Neural progenitor cell (in vitro differentiated cells): ENCODE data around the gene FAM193B. TPM values are rescaled to one million over a fixed set of nuclear protein-coding genes. Genes with fewer than 3 reads are reported as not detected.

Source experiments
- DNase-seq: peaks from one replicate; pipeline ENCODE4 v3.0.0-alpha.2; 2016; ENCODE audit warnings: low spot score
- H2AFZ ChIP-seq: fragments of 200-600 bp; sonication (generic); replicated peaks from 2 replicates; pipeline ENCODE4 v1.6.1; 2016; ENCODE audit warnings: antibody characterized with exemption
- H3F3A ChIP-seq: fragments of 200-600 bp; sonication (generic); 2 replicates; pipeline ENCODE4 v1.6.1; 2016; ENCODE audit warnings: antibody characterized with exemption, low read depth
- H3K27ac ChIP-seq: fragments of 200-600 bp; sonication (generic); 2 replicates; pipeline ENCODE4 v1.5.1; 2016; ENCODE audit warnings: mild to moderate bottlenecking
- H3K27me3 ChIP-seq: fragments of 200-600 bp; sonication (generic); 2 replicates; pipeline ENCODE4 v1.6.1; 2016; ENCODE audit warnings: mild to moderate bottlenecking, moderate library complexity
- H3K36me3 ChIP-seq: fragments of 200-600 bp; sonication (generic); 2 replicates; pipeline ENCODE4 v1.5.1; 2016
- H3K4me1 ChIP-seq: fragments of 200-600 bp; sonication (generic); 2 replicates; pipeline ENCODE4 v1.6.1; 2016; ENCODE audit warnings: mixed run types
- H3K4me2 ChIP-seq: fragments of 200-600 bp; sonication (generic); 2 replicates; pipeline ENCODE4 v1.6.1; 2016
- H3K4me3 ChIP-seq: fragments of 200-600 bp; sonication (generic); 2 replicates; pipeline ENCODE4 v1.5.1; 2016
- H3K79me2 ChIP-seq: fragments of 200-600 bp; sonication (generic); 2 replicates; pipeline ENCODE4 v1.6.1; 2016; ENCODE audit warnings: low read depth
- H3K9ac ChIP-seq: fragments of 200-600 bp; sonication (generic); 2 replicates; pipeline ENCODE4 v1.6.1; 2016
- H3K9me3 ChIP-seq: fragments of 200-600 bp; sonication (generic); 2 replicates; pipeline ENCODE4 v1.5.1; 2016; ENCODE audit warnings: low read depth
- H4K20me1 ChIP-seq: fragments of 200-600 bp; sonication (generic); 2 replicates; pipeline ENCODE4 v1.6.1; 2016; ENCODE audit warnings: low read depth
- H3K27ac Mint-ChIP-seq: 3 replicates; pipeline ENCODE4 v1.8.0; 2021; ENCODE audit warnings: mixed read lengths
- H3K27me3 Mint-ChIP-seq: 2 replicates; pipeline ENCODE4 v1.8.0; 2022; ENCODE audit warnings: low read depth, mild to moderate bottlenecking, inconsistent platforms, moderate library complexity, mixed read lengths; ENCODE audit not compliant: insufficient read depth
- H3K36me3 Mint-ChIP-seq: 3 replicates; pipeline ENCODE4 v1.8.0; 2021; ENCODE audit warnings: mixed read lengths
- H3K4me1 Mint-ChIP-seq: 3 replicates; pipeline ENCODE4 v1.8.0; 2021; ENCODE audit warnings: mixed read lengths
- H3K4me3 Mint-ChIP-seq: 3 replicates; pipeline ENCODE4 v1.8.0; 2021; ENCODE audit warnings: mild to moderate bottlenecking, moderate library complexity, mixed read lengths
- H3K9me3 Mint-ChIP-seq: 3 replicates; pipeline ENCODE4 v1.8.0; 2020; ENCODE audit warnings: mixed read lengths
- CTCF ChIP-seq: fragments of 200-600 bp; sonication (generic); IDR thresholded peaks from 2 replicates; pipeline ENCODE4 v1.5.1; 2017; ENCODE audit warnings: antibody characterized with exemption, mild to moderate bottlenecking
- EZH2 ChIP-seq: fragments of 200-600 bp; sonication (generic); IDR thresholded peaks from 2 replicates; pipeline ENCODE4 v1.6.1; 2017; ENCODE audit warnings: antibody characterized with exemption, mild to moderate bottlenecking, moderate library complexity
- EZH2phosphoT487 ChIP-seq: fragments of 200-600 bp; sonication (generic); IDR thresholded peaks from 2 replicates; pipeline ENCODE4 v1.6.1; 2017; ENCODE audit warnings: antibody characterized with exemption
- total RNA-seq: library from RNA; depleted of rRNA; stranded (reverse); fragments of >200 nt; gene quantifications from 2 replicates; pipeline ENCODE4 v1.2.3, GENCODE V29; 2015; ENCODE audit warnings: low replicate concordance

The FAM193B gene
- total RNA-seq, 1 donor from 2014 or later, result 42.5 TPM

GRCh38 chr5:177594071-177594470, 39.7 kb upstream of the FAM193B start:
- Histone ChIP-seq H3K4me2 (no peak overlapping the region), H3K9ac (no peak overlapping the region), H3K9me3 (no peaks in the 10 kb centered on the region), H2AFZ (no peak overlapping the region), H3K27ac (no peak overlapping the region), H3K79me2 (peaks cover 11% of the 10 kb centered on the region), H4K20me1 (no peaks in the 10 kb centered on the region), H3K36me3 (no peaks in the 10 kb centered on the region), H3K4me1 (no peaks in the 10 kb centered on the region), H3F3A (peaks cover 10% of the 10 kb centered on the region), H3K4me3 (no peak overlapping the region), H3K27me3 (peaks cover 40% of the 10 kb centered on the region)
- TF ChIP-seq EZH2phosphoT487 (no peak), EZH2 (no peak), CTCF (no peak)
- DNase-seq, result no peak
- H3K27me3 Mint-ChIP-seq, result peaks cover 13% of the 10 kb centered on the region
- no peaks in the 10 kb centered on the region for H3K9me3 Mint-ChIP-seq
- H3K4me3 Mint-ChIP-seq, result no peak overlapping the region
- H3K4me1 Mint-ChIP-seq, result peaks cover 18% of the 10 kb centered on the region
- peaks cover 18% of the 10 kb centered on the region for H3K36me3 Mint-ChIP-seq
- H3K27ac Mint-ChIP-seq, result no peak overlapping the region

GRCh38 chr5:177593511-177593910, 39.1 kb upstream of the FAM193B start:
- Histone ChIP-seq H3K36me3 (no peaks in the 10 kb centered on the region), H3K4me2 (no peak overlapping the region), H3K4me1 (no peaks in the 10 kb centered on the region), H3K9me3 (no peaks in the 10 kb centered on the region), H2AFZ (no peak overlapping the region), H3K27me3 (peaks cover 40% of the 10 kb centered on the region), H3K27ac (no peak overlapping the region), H3K4me3 (no peak overlapping the region), H4K20me1 (no peaks in the 10 kb centered on the region), H3K79me2 (peaks cover 11% of the 10 kb centered on the region), H3F3A (peaks cover 8% of the 10 kb centered on the region), H3K9ac (no peak overlapping the region)
- DNase-seq, result no peak
- Mint-ChIP-seq H3K27ac (no peak overlapping the region), H3K27me3 (peaks cover 18% of the 10 kb centered on the region), H3K4me1 (peaks cover 18% of the 10 kb centered on the region), H3K9me3 (no peaks in the 10 kb centered on the region), H3K4me3 (peak overlapping the region; percentile 99), H3K36me3 (peaks cover 18% of the 10 kb centered on the region)
- TF ChIP-seq CTCF, result no peak

GRCh38 chr5:177592905-177593304, 38.5 kb upstream of the FAM193B start:
- Histone ChIP-seq H2AFZ (no peak overlapping the region), H3K27ac (no peak overlapping the region), H3K9me3 (no peaks in the 10 kb centered on the region), H3K79me2 (peaks cover 11% of the 10 kb centered on the region), H3K27me3 (peaks cover 40% of the 10 kb centered on the region), H3K9ac (peak overlapping the region; percentile 77), H3K4me3 (peak overlapping the region; percentile 86), H3K36me3 (no peaks in the 10 kb centered on the region), H3K4me1 (no peaks in the 10 kb centered on the region), H4K20me1 (no peaks in the 10 kb centered on the region), H3K4me2 (peak overlapping the region; percentile 95), H3F3A (peaks cover 3% of the 10 kb centered on the region)
- H3K9me3 Mint-ChIP-seq, result no peaks in the 10 kb centered on the region
- no peak overlapping the region for H3K27ac Mint-ChIP-seq
- H3K4me3 Mint-ChIP-seq, result peak overlapping the region; percentile 99
- TF ChIP-seq EZH2 (no peak), EZH2phosphoT487 (no peak), CTCF (no peak)
- H3K27me3 Mint-ChIP-seq, result peaks cover 16% of the 10 kb centered on the region
- no peak for DNase-seq
- H3K4me1 Mint-ChIP-seq, result peaks cover 16% of the 10 kb centered on the region
- H3K36me3 Mint-ChIP-seq, result peaks cover 18% of the 10 kb centered on the region
